Measurements from ENCODE around the gene LARP4. TPM values are rescaled to one million over a fixed set of nuclear protein-coding genes. Genes with fewer than 3 reads are reported as not detected.

Gene LARP4
- polyA plus RNA-seq, 3 donors: 5.9 to 15.8 (median 11.7) TPM

DNA sequence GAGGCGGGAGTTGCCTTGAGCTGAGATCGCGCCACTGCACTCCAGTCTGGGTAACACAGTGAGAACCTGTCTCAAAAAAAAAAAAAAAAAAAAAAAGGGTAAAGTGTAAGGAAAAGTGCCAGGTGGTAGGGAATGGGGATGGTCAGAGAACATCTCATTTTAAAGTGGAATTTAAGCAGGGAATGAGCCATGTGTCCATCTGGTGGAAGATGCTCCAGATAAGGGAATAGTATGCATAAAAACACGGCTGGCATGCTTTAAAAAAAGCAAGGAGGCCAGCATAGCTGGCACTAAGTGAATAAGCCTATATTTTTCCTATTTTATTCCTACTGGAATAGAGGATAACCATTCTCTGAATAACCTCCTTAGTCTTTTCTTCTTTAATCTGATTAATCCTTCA is 38.0 kb upstream of the LARP4 start:
- H3K4me1 ChIP-seq (ENCODE audit: control insufficient read depth in 1 of 2, insufficient read depth in 2 of 2, low read length in 2 of 2): no peaks in the 10 kb centered on the region
- no peak overlapping the region for H3K9ac ChIP-seq (ENCODE audit: insufficient read depth, low read length, poor library complexity, severe bottlenecking)
- H3K4me2 ChIP-seq (replicated peaks; ENCODE audit: extremely low read depth, low read length, poor library complexity, severe bottlenecking): no peak overlapping the region
- intact Hi-C loops (cut with micrococcal nuclease): no loop called here
- no peak overlapping the region for H3K4me3 ChIP-seq (replicated peaks in 1 of 3; ENCODE audit: low read depth in 2 of 3, low read length in 3 of 3)
- no peaks in the 10 kb centered on the region for H3K27me3 ChIP-seq (ENCODE audit: control insufficient read depth in 2 of 2, insufficient read depth in 2 of 2, low read length in 2 of 2)
- Mint-ChIP-seq H3K36me3 (no peaks in the 10 kb centered on the region), H3K4me3 (no peak overlapping the region), H3K9me3 (peaks cover 0 to 4% (median 0%) of the 10 kb centered on the region in 7 donors), H3K27ac (no peak overlapping the region), H3K27me3 (ENCODE audit: low read depth in 3 of 3) (peaks cover 0 to 1% (median 0%) of the 10 kb centered on the region in 3 donors), H3K4me1 (no peaks in the 10 kb centered on the region)
- DNase-seq: no peak
- no peak overlapping the region for H2AFZ ChIP-seq (ENCODE audit: insufficient read depth, low read depth, low read length, poor library complexity, severe bottlenecking)
- no peaks in the 10 kb centered on the region for H3K36me3 ChIP-seq (replicated peaks in 1 of 2; ENCODE audit: control insufficient read depth in 1 of 2, insufficient read depth in 2 of 2, low read length in 2 of 2)
- no peak overlapping the region for H3K27ac ChIP-seq (ENCODE audit: low read depth in 1 of 2, low read length in 2 of 2)
- no peaks in the 10 kb centered on the region for H3K9me3 ChIP-seq (replicated peaks in 1 of 2; ENCODE audit: control insufficient read depth in 1 of 2, insufficient read depth in 1 of 2, low read length in 2 of 2)
- H3K79me2 ChIP-seq (ENCODE audit: insufficient read depth, low read length): no peaks in the 10 kb centered on the region
- 87% methylated on average over 3 of the region's 4 CpGs for WGBS (ENCODE audit: insufficient coverage)
- TF ChIP-seq, protein P1, sequence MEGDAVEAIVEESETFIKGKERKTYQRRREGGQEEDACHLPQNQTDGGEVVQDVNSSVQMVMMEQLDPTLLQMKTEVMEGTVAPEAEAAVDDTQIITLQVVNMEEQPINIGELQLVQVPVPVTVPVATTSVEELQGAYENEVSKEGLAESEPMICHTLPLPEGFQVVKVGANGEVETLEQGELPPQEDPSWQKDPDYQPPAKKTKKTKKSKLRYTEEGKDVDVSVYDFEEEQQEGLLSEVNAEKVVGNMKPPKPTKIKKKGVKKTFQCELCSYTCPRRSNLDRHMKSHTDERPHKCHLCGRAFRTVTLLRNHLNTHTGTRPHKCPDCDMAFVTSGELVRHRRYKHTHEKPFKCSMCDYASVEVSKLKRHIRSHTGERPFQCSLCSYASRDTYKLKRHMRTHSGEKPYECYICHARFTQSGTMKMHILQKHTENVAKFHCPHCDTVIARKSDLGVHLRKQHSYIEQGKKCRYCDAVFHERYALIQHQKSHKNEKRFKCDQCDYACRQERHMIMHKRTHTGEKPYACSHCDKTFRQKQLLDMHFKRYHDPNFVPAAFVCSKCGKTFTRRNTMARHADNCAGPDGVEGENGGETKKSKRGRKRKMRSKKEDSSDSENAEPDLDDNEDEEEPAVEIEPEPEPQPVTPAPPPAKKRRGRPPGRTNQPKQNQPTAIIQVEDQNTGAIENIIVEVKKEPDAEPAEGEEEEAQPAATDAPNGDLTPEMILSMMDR (IDR thresholded peaks at IDR 0.05): no peak
- no peaks in the 10 kb centered on the region for H4K20me1 ChIP-seq (ENCODE audit: insufficient read depth, low read length)

DNA sequence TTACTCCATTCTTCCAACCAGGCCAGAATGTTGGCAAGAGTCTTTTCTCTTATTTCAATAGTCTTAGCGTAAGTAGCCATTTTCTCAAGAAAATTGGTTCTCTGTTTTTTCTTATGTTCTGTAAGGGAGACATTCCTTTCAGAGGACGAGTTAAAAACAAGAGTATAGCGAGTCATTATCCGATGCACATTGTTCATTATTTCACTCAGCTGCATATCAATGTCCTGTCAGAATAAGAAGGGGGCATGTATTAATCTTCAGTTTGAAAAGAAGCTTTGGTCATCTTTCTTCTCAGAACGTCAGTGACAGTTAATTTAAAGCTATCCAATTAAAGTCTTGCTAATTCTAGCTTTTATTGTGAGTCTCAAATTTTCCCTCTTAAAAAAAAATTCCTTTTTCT is 37.5 kb upstream of the LARP4 start:
- H3K9me3 Mint-ChIP-seq: peaks cover 0 to 4% (median 0%) of the 10 kb centered on the region in 7 donors
- no CpG with 5 or more reads among the region's 5 CpGs for WGBS (ENCODE audit: insufficient coverage)
- Histone ChIP-seq H2AFZ (ENCODE audit: insufficient read depth, low read depth, low read length, poor library complexity, severe bottlenecking) (no peak overlapping the region), H3K79me2 (ENCODE audit: insufficient read depth, low read length) (no peaks in the 10 kb centered on the region), H3K27ac (ENCODE audit: low read depth in 1 of 2, low read length in 2 of 2) (no peak overlapping the region), H3K9ac (ENCODE audit: insufficient read depth, low read length, poor library complexity, severe bottlenecking) (no peak overlapping the region), H3K4me3 (replicated peaks in 1 of 3; ENCODE audit: low read depth in 2 of 3, low read length in 3 of 3) (no peak overlapping the region), H3K27me3 (ENCODE audit: control insufficient read depth in 2 of 2, insufficient read depth in 2 of 2, low read length in 2 of 2) (no peaks in the 10 kb centered on the region), H4K20me1 (ENCODE audit: insufficient read depth, low read length) (no peaks in the 10 kb centered on the region), H3K36me3 (replicated peaks in 1 of 2; ENCODE audit: control insufficient read depth in 1 of 2, insufficient read depth in 2 of 2, low read length in 2 of 2) (no peaks in the 10 kb centered on the region), H3K4me1 (ENCODE audit: control insufficient read depth in 1 of 2, insufficient read depth in 2 of 2, low read length in 2 of 2) (no peaks in the 10 kb centered on the region), H3K4me2 (replicated peaks; ENCODE audit: extremely low read depth, low read length, poor library complexity, severe bottlenecking) (no peak overlapping the region), H3K9me3 (replicated peaks in 1 of 2; ENCODE audit: control insufficient read depth in 1 of 2, insufficient read depth in 1 of 2, low read length in 2 of 2) (no peaks in the 10 kb centered on the region)
- intact Hi-C loops (cut with micrococcal nuclease): no loop called here
- no peaks in the 10 kb centered on the region for H3K4me1 Mint-ChIP-seq
- no peak overlapping the region for H3K27ac Mint-ChIP-seq
- TF ChIP-seq, protein P1 (IDR thresholded peaks at IDR 0.05): no peak
- no peak overlapping the region for H3K4me3 Mint-ChIP-seq
- peaks cover 0 to 1% (median 0%) of the 10 kb centered on the region in 3 donors for H3K27me3 Mint-ChIP-seq (ENCODE audit: low read depth in 3 of 3)
- no peaks in the 10 kb centered on the region for H3K36me3 Mint-ChIP-seq
- DNase-seq: no peak
